ENCODE data around the gene PAX4.

PAX4 gene

DNA sequence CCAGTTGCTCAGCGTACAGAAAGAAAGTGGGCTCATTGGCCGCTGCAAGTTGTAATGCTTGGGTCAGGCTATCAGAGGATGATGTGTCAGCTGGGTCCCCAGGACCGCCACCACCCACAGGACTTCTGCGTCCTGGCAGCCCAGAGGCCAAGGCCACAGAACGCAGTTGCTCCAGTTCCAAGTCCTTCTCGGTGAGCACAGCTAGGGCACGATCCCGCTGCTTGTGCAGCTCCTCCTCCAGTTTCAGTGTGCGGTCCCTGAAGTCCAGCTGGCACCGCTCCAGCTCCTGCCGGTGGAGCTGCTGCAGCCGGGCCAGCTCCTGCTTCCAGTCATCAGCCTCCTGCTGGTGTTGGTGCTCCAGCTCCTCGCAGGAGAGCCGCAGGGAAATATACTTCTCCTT lies 35.6 kb downstream of the PAX4 start:
- TF ChIP-seq, protein P1, sequence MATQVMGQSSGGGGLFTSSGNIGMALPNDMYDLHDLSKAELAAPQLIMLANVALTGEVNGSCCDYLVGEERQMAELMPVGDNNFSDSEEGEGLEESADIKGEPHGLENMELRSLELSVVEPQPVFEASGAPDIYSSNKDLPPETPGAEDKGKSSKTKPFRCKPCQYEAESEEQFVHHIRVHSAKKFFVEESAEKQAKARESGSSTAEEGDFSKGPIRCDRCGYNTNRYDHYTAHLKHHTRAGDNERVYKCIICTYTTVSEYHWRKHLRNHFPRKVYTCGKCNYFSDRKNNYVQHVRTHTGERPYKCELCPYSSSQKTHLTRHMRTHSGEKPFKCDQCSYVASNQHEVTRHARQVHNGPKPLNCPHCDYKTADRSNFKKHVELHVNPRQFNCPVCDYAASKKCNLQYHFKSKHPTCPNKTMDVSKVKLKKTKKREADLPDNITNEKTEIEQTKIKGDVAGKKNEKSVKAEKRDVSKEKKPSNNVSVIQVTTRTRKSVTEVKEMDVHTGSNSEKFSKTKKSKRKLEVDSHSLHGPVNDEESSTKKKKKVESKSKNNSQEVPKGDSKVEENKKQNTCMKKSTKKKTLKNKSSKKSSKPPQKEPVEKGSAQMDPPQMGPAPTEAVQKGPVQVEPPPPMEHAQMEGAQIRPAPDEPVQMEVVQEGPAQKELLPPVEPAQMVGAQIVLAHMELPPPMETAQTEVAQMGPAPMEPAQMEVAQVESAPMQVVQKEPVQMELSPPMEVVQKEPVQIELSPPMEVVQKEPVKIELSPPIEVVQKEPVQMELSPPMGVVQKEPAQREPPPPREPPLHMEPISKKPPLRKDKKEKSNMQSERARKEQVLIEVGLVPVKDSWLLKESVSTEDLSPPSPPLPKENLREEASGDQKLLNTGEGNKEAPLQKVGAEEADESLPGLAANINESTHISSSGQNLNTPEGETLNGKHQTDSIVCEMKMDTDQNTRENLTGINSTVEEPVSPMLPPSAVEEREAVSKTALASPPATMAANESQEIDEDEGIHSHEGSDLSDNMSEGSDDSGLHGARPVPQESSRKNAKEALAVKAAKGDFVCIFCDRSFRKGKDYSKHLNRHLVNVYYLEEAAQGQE (IDR thresholded peaks at IDR 0.05; ENCODE audit: insufficient replicate concordance, low read depth): no peak
- TF ChIP-seq, protein P2, sequence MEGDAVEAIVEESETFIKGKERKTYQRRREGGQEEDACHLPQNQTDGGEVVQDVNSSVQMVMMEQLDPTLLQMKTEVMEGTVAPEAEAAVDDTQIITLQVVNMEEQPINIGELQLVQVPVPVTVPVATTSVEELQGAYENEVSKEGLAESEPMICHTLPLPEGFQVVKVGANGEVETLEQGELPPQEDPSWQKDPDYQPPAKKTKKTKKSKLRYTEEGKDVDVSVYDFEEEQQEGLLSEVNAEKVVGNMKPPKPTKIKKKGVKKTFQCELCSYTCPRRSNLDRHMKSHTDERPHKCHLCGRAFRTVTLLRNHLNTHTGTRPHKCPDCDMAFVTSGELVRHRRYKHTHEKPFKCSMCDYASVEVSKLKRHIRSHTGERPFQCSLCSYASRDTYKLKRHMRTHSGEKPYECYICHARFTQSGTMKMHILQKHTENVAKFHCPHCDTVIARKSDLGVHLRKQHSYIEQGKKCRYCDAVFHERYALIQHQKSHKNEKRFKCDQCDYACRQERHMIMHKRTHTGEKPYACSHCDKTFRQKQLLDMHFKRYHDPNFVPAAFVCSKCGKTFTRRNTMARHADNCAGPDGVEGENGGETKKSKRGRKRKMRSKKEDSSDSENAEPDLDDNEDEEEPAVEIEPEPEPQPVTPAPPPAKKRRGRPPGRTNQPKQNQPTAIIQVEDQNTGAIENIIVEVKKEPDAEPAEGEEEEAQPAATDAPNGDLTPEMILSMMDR (IDR thresholded peaks at IDR 0.05; ENCODE audit: insufficient read depth, low read length): no peak
- TF ChIP-seq GABPA (IDR thresholded peaks at IDR 0.05; ENCODE audit: low read depth) (no peak), POLR2AphosphoS5 (IDR thresholded peaks at IDR 0.05; ENCODE audit: low read depth) (no peak), SPI1 (IDR thresholded peaks at IDR 0.05; ENCODE audit: borderline replicate concordance, low read depth) (no peak)
- DNase-seq (ENCODE audit: low read depth in 1 of 2, low spot score in 1 of 2): no peak
- Histone ChIP-seq H3K27ac (replicated peaks) (no peak overlapping the region), H3K4me3 (replicated peaks; ENCODE audit: insufficient read depth, low read length) (no peak overlapping the region), H3K27me3 (ENCODE audit: insufficient read depth, poor library complexity, severe bottlenecking) (no peaks in the 10 kb centered on the region)

DNA sequence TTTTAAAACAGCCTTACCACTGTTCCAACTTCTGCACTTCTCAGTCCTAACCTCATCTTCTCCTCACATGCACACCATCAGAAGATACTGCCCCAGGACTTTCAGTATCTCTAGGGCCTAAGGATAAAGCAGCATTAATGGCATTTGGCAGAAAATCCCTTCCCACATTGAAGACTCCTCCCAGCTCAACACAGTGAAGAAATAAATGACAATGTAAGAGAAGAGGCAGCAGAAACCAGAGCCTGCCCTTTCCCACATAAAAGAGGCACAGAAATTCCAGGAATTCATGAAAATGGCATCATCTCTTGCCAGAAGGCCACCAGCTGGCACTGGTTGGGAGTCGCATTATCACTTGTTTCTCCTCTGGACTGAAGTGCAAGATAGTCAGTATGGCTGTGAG lies 36.2 kb downstream of the PAX4 start:
- no peak overlapping the region for H3K27ac ChIP-seq (replicated peaks)
- H3K27me3 ChIP-seq (ENCODE audit: insufficient read depth, poor library complexity, severe bottlenecking): no peaks in the 10 kb centered on the region
- TF ChIP-seq POLR2AphosphoS5 (IDR thresholded peaks at IDR 0.05; ENCODE audit: low read depth) (no peak), SPI1 (IDR thresholded peaks at IDR 0.05; ENCODE audit: borderline replicate concordance, low read depth) (no peak)
- H3K4me3 ChIP-seq (replicated peaks; ENCODE audit: insufficient read depth, low read length): no peak overlapping the region
- no peak for DNase-seq (ENCODE audit: low read depth in 1 of 2, low spot score in 1 of 2)

DNA sequence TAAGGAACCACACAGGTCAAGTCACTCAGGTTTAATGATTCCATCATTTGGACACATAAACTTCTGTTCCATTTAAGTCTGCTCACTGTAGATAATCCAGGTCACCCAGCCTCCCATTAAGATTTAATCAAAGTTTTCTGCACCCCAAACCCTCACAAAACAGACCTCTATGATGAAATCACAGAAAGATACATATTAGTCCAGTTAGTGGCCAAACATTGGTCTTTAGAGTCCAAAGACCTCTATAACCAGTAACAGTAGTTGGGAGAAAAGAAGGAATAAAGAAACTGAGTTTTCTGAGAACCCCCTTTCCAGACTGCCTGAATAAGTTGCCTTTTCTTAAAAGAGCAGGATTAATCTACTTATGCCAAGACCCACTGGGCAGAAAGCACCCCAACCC lies 37.3 kb downstream of the PAX4 start:
- TF ChIP-seq POLR2AphosphoS5 (IDR thresholded peaks at IDR 0.05; ENCODE audit: low read depth) (no peak), SPI1 (IDR thresholded peaks at IDR 0.05; ENCODE audit: borderline replicate concordance, low read depth) (no peak), GABPA (IDR thresholded peaks at IDR 0.05; ENCODE audit: low read depth) (no peak)
- TF ChIP-seq, protein P1 (IDR thresholded peaks at IDR 0.05; ENCODE audit: insufficient replicate concordance, low read depth): no peak
- TF ChIP-seq, protein P2 (IDR thresholded peaks at IDR 0.05; ENCODE audit: insufficient read depth, low read length): no peak
- no peak overlapping the region for H3K27ac ChIP-seq (replicated peaks)
- DNase-seq (ENCODE audit: low read depth in 1 of 2, low spot score in 1 of 2): no peak
- H3K4me3 ChIP-seq (replicated peaks; ENCODE audit: insufficient read depth, low read length): no peak overlapping the region
- no peaks in the 10 kb centered on the region for H3K27me3 ChIP-seq (ENCODE audit: insufficient read depth, poor library complexity, severe bottlenecking)

DNA sequence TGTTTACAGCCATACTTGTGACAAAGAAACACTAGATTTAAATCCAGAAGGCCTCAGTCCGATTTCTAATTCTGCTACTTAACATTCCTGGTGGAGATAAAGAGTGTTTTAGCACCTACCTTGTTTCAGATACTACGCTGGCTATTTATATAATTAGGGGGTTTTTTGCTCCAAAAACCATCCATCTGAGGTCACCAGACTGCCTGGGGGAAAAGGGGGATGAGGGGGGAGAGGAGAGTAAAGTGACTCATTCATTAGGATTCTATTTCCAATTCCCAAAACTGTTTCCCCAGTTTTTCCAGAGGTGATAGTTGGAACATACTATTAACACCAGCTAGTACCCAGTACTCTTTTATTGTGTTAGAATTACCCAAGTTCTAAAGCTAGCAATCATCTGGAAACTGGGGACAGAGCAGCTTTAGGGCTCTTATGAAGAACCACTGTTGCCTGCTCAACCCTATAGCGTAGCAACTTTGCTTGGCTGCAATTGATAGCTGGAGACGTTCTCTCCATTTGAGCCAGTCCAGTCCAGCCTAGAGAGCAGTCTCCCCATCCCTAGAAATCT lies 39.1 kb downstream of the PAX4 start:
- TF ChIP-seq GABPA (IDR thresholded peaks at IDR 0.05; ENCODE audit: low read depth): no peak
- TF ChIP-seq, protein P1 (IDR thresholded peaks at IDR 0.05; ENCODE audit: insufficient replicate concordance, low read depth): no peak
- TF ChIP-seq, protein P2 (IDR thresholded peaks at IDR 0.05; ENCODE audit: insufficient read depth, low read length): no peak
- no peak for TF ChIP-seq POLR2AphosphoS5 (IDR thresholded peaks at IDR 0.05; ENCODE audit: low read depth)
- Histone ChIP-seq H3K27me3 (ENCODE audit: insufficient read depth, poor library complexity, severe bottlenecking) (no peaks in the 10 kb centered on the region), H3K4me3 (replicated peaks; ENCODE audit: insufficient read depth, low read length) (no peak overlapping the region), H3K27ac (replicated peaks) (no peak overlapping the region)
- no peak for DNase-seq (ENCODE audit: low read depth in 1 of 2, low spot score in 1 of 2)
